Breast epithelium (tissue), 3 donors: ENCODE measurements around the gene ZNF688.
"Not testable (repeated sequence)": the region's sequence is repeated elsewhere in the genome, so short reads cannot be mapped to it uniquely, and the experiment has no call there.

Experiments
- POLR2A ChIP-seq: fragments of 450-650 bp; IDR thresholded peaks from one replicate; pipeline ENCODE4 v1.6.1; 2016; ENCODE audit warnings: antibody characterized with exemption, mild to moderate bottlenecking, moderate library complexity
- TF ChIP-seq, protein P1 (sequence below), 3 donors: fragments of 450-650 bp; IDR thresholded peaks; one replicate each; pipeline ENCODE4 v1.5.1; 2016 to 2017; ENCODE audit warnings: antibody characterized with exemption in 3 of 3, mild to moderate bottlenecking in 3 of 3, moderate library complexity in 3 of 3

DNA sequence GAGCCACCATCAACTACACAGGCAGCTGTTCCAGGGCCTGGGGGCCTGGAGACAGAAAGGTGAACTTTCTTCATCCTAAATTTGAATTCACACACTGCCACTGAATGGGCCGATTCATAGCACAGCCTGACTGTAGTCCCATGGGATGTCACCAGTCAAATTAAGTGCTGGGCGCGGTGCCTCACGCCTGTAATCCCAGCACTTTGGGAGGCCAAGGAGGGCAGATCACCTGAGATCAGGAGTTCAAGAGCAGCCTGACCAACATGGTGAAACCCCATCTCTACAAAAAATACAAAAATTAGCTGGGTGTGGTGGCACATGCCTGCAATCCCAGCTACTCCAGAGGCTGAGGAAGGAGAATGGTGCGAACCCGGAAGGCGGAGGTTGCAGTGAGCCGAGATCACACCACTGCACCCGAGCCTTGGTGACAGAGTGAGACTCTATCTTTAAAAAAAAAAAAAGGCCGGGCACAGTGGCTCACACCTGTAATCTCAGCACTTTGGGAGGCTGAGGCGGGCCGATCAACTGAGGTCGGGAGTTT is 31.5 kb downstream of the ZNF688 start:
- TF ChIP-seq, protein P1, sequence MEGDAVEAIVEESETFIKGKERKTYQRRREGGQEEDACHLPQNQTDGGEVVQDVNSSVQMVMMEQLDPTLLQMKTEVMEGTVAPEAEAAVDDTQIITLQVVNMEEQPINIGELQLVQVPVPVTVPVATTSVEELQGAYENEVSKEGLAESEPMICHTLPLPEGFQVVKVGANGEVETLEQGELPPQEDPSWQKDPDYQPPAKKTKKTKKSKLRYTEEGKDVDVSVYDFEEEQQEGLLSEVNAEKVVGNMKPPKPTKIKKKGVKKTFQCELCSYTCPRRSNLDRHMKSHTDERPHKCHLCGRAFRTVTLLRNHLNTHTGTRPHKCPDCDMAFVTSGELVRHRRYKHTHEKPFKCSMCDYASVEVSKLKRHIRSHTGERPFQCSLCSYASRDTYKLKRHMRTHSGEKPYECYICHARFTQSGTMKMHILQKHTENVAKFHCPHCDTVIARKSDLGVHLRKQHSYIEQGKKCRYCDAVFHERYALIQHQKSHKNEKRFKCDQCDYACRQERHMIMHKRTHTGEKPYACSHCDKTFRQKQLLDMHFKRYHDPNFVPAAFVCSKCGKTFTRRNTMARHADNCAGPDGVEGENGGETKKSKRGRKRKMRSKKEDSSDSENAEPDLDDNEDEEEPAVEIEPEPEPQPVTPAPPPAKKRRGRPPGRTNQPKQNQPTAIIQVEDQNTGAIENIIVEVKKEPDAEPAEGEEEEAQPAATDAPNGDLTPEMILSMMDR (IDR thresholded peaks at IDR 0.05) = not testable (repeated sequence)
- TF ChIP-seq POLR2A = not testable (repeated sequence)
